Natural killer cell (primary cell): ENCODE results near the gene HOXC12. TPM values are rescaled to one million over a fixed set of nuclear protein-coding genes. Genes with fewer than 3 reads are reported as not detected.

Experiments
- ATAC-seq, 3 donors: fragments of 150-1000 bp in 2 of 3; fragments of 200-7000 bp in 1 of 3; cut with Tn5 transposase; 1 replicate in 1 of 3; 2 replicates in 2 of 3; pipeline ENCODE4 v1.10.0; 2021; ENCODE audit warnings: mild to moderate bottlenecking in 2 of 3, moderate library complexity in 2 of 3
- DNase-seq, 2 donors: peaks; one replicate each; pipeline versions ENCODE4 v3.0.0 to v3.0.0-alpha.2; 2013 to 2021; ENCODE audit warnings: mixed read lengths in 1 of 2
- H3K27ac ChIP-seq: one replicate; pipeline ENCODE4 v1.5.1; 2013; ENCODE audit warnings: mild to moderate bottlenecking, low read length
- H3K27me3 ChIP-seq: one replicate; pipeline ENCODE4 v1.6.1; 2013; ENCODE audit warnings: low read length; ENCODE audit not compliant: control insufficient read depth, insufficient read depth
- H3K36me3 ChIP-seq: one replicate; pipeline ENCODE4 v1.6.1; 2013; ENCODE audit warnings: low read length; ENCODE audit not compliant: control insufficient read depth, insufficient read depth
- H3K4me1 ChIP-seq: one replicate; pipeline ENCODE4 v1.6.1; 2013; ENCODE audit warnings: low read length; ENCODE audit not compliant: control insufficient read depth, insufficient read depth
- H3K4me3 ChIP-seq: one replicate; pipeline ENCODE4 v1.5.1; 2013; ENCODE audit warnings: low read length
- H3K9me3 ChIP-seq: one replicate; pipeline ENCODE4 v1.6.1; 2013; ENCODE audit warnings: low read length; ENCODE audit not compliant: control insufficient read depth, insufficient read depth
- H3K27ac Mint-ChIP-seq, 2 donors: one replicate each; pipeline ENCODE4 v1.8.0; 2022; ENCODE audit warnings: mild to moderate bottlenecking in 2 of 2, mixed read lengths in 2 of 2, moderate library complexity in 1 of 2
- H3K27me3 Mint-ChIP-seq, 2 donors: one replicate each; pipeline ENCODE4 v1.8.0; 2022; ENCODE audit warnings: low read depth in 2 of 2, mixed read lengths in 2 of 2
- H3K36me3 Mint-ChIP-seq: one replicate; pipeline ENCODE4 v1.8.0; 2022; ENCODE audit warnings: mixed read lengths
- H3K4me1 Mint-ChIP-seq, 2 donors: one replicate each; pipeline ENCODE4 v1.8.0; 2022; ENCODE audit warnings: mixed read lengths in 2 of 2
- H3K4me3 Mint-ChIP-seq: one replicate; pipeline ENCODE4 v1.8.0; 2022; ENCODE audit warnings: mild to moderate bottlenecking, moderate library complexity, mixed read lengths
- H3K9me3 Mint-ChIP-seq, 2 donors: one replicate each; pipeline ENCODE4 v1.8.0; 2022; ENCODE audit warnings: mixed read lengths in 2 of 2
- WGBS: methylation state at CpG from one replicate; pipeline ENCODE4 v1.1.7; 2013; ENCODE audit warnings: missing lambda C conversion rate; ENCODE audit not compliant: insufficient coverage; 5-methylcytosine and 5-hydroxymethylcytosine counted together
- intact Hi-C: fragments of 100-400 bp; cut with micrococcal nuclease; formaldehyde crosslinking; loops from one replicate; pipeline ENCODE4 v1.14.2; 2022
- total RNA-seq, 4 donors: library from RNA; stranded (reverse); fragments of 120-200 nt in 1 of 4; gene quantifications; one replicate each; pipeline versions ENCODE4 v1.2.3 to v1.2.4, GENCODE V29; 2013 to 2022
- TF ChIP-seq, protein P1 (sequence below): fragments of 200-600 bp; IDR thresholded peaks from one replicate; pipeline ENCODE4 v1.8.0; 2022; ENCODE audit warnings: antibody characterized with exemption

Gene HOXC12
- total RNA-seq, 3 donors from 2014 or later (not counting 1 experiment from before 2014, with no cell fraction given): not detected

DNA sequence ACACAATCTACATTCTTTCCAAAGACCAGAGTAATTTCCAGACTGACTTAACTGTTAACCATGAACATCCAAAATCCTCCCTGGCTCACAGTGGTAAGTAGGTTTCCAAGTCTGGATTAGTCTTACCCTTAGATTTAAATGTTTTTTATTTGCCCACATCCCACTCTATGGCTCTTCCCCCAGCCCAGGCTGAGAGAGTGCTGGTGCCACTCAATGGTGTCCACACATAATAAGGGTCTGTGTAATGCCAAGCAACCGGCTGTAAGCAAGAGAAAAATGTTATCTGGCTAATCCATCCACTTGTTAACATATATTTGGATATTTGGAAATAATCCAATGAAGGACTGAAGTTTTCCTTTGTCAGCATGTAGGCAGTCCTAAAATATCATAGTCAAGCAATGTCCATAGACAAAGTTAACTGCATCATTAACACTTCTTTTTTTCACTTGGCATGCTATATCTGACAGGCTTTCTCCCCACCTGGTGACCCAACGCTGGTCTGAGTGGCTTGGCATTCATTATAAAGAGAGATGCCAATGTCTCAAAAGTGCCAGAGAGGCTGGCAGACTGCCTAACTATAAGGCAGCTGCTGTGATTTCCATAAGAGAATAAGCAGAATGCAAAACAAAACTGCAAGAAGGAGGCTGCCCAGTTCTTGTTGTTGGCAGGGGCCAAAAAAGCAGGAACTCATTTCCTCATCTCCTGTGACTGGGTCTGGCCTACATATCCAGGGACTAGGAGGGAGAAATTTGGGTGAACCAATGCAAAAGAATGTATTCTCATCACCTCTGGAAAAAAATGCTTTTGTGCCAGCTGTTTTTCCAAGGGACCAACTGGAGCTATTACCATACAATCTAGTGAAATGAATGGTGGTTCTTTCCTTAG lies 29.9 kb upstream of the HOXC12 start:
- H3K9me3 ChIP-seq: no peaks in the 10 kb centered on the region
- Mint-ChIP-seq H3K4me1 (no peaks in the 10 kb centered on the region), H3K36me3 (no peaks in the 10 kb centered on the region), H3K4me3 (no peak overlapping the region), H3K9me3 (no peaks in the 10 kb centered on the region), H3K27me3 (peaks cover 62 to 83% of the 10 kb centered on the region in 2 donors), H3K27ac (no peak overlapping the region)
- intact Hi-C loops: no loop called here
- ATAC-seq: no peak
- WGBS: 65% methylated on average over 1 of the region's 2 CpGs
- H3K27me3 ChIP-seq: peaks cover 50% of the 10 kb centered on the region
- H3K36me3 ChIP-seq: no peaks in the 10 kb centered on the region
- H3K4me1 ChIP-seq: peaks cover 5% of the 10 kb centered on the region
- TF ChIP-seq, protein P1, sequence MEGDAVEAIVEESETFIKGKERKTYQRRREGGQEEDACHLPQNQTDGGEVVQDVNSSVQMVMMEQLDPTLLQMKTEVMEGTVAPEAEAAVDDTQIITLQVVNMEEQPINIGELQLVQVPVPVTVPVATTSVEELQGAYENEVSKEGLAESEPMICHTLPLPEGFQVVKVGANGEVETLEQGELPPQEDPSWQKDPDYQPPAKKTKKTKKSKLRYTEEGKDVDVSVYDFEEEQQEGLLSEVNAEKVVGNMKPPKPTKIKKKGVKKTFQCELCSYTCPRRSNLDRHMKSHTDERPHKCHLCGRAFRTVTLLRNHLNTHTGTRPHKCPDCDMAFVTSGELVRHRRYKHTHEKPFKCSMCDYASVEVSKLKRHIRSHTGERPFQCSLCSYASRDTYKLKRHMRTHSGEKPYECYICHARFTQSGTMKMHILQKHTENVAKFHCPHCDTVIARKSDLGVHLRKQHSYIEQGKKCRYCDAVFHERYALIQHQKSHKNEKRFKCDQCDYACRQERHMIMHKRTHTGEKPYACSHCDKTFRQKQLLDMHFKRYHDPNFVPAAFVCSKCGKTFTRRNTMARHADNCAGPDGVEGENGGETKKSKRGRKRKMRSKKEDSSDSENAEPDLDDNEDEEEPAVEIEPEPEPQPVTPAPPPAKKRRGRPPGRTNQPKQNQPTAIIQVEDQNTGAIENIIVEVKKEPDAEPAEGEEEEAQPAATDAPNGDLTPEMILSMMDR: no peak
- DNase-seq: no peak
- H3K4me3 ChIP-seq: no peak overlapping the region
- H3K27ac ChIP-seq: no peak overlapping the region

GRCh38 chr12:53927220-53928029 lies 27.3 kb upstream of the HOXC12 start:
- H3K4me3 ChIP-seq: no peak overlapping the region
- TF ChIP-seq, protein P1: no peak
- WGBS: 9% methylated on average over 40 of the region's 45 CpGs
- ATAC-seq (no peak), DNase-seq (no peak)
- H3K9me3 Mint-ChIP-seq: no peaks in the 10 kb centered on the region
- no peaks in the 10 kb centered on the region for H3K9me3 ChIP-seq
- H3K27ac ChIP-seq: no peak overlapping the region
- intact Hi-C loops: no loop called here
- no peaks in the 10 kb centered on the region for H3K4me1 Mint-ChIP-seq
- no peak overlapping the region for H3K27ac Mint-ChIP-seq
- no peaks in the 10 kb centered on the region for H3K36me3 Mint-ChIP-seq
- no peak overlapping the region for H3K4me3 Mint-ChIP-seq
- no peaks in the 10 kb centered on the region for H3K36me3 ChIP-seq
- peaks cover 69% of the 10 kb centered on the region for H3K27me3 ChIP-seq
- peaks cover 68 to 95% of the 10 kb centered on the region in 2 donors for H3K27me3 Mint-ChIP-seq
- H3K4me1 ChIP-seq: peaks cover 5% of the 10 kb centered on the region

- Mint-ChIP-seq H3K4me3 (no peak overlapping the region), H3K27ac (no peak overlapping the region), H3K36me3 (no peaks in the 10 kb centered on the region), H3K27me3 (peaks cover 71 to 96% of the 10 kb centered on the region in 2 donors), H3K9me3 (no peaks in the 10 kb centered on the region), H3K4me1 (no peaks in the 10 kb centered on the region)
- TF ChIP-seq, protein P1: no peak
- intact Hi-C loops: no loop called here
- peaks cover 74% of the 10 kb centered on the region for H3K27me3 ChIP-seq
- H3K9me3 ChIP-seq: no peaks in the 10 kb centered on the region
- no peak overlapping the region for H3K27ac ChIP-seq
- 9% methylated on average over 31 of the region's 31 CpGs for WGBS
- H3K4me1 ChIP-seq: peaks cover 5% of the 10 kb centered on the region
- DNase-seq (no peak), ATAC-seq (no peak)
- H3K36me3 ChIP-seq: no peaks in the 10 kb centered on the region
- H3K4me3 ChIP-seq: no peak overlapping the region
Measured at GRCh38 chr12:53928054-53928835, 26.5 kb upstream of the HOXC12 start.
